HG03342 (cell line): ENCODE data around the gene PEA15.

Experiments
- ATAC-seq: cut with Tn5 transposase; IDR thresholded peaks from one replicate; pipeline ENCODE4 v1.9.1; 2021; ENCODE audit warnings: mild to moderate bottlenecking, moderate library complexity; ENCODE audit not compliant: unreplicated experiment

PEA15 gene

DNA sequence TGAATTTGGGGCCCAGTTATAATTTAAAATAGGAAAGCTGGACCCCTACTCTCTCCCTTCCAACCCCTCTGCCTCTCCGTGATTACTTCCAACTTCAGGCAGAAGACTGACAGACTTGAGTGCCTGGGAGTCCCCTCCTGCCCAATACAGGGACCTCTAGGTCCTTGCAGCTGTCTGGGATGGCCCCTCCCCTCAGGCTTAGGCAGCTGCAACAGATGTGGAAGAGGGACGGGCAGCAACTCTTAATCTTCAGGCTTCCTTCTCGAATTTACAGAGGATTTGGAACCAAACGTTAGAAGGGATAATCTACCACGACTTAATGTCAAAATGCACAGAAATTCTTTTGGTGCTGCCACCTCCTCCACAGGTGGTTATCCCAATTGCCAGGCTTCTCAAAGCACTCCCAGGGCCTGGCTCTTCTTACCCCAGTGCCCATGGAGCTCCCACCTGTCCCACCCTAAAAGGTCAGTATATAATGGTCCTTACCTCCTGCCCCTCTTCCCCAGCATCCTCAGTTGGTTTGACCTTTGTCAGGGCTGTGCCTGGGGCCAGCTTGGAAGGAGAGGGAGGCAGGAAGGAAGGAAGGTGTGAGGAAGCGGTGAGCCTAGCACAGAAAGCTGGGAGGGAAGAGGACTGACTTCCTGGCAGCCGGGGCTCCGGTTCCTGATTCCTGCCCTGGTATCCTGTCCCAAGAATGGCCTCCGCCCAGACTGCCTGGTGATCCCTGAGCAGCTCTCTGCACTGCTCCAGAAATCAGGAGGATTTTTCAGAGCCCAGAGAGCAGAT is 2.8 kb downstream of the PEA15 start:
- no peak for ATAC-seq

DNA sequence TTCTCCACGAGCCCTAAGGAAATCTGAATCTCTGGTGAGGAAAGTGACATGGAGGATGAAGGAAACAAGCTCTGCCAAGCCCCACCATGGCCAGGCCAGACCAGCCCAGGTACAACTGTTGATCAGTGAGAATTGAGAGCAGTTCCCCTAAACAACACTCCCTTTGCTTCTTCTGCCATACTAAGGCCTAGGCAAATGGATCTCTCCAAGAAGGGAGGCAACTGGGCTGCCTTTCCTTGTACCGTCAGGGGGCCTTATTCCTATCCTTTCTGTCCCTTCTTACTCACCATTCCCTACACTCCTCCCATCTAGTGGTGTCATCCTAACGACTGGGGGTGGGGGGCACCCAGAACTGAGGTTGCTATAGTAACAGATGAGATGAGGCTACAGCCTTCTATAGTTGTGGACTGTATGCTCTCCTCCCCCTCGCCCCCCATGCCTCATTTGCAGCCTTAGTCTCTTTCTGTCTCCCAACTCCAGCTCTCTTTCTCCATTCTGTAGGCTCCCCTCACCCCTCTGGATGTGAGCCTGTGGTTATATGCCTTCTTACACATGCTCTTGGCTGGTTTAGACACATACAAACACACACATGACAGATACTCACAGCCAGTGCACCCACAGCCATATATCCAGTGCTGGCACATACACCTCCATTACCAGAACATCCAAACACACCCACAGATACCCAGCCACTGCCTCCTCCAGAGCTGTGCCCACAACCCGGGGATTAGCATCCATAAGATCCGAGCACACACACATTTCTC is 3.6 kb downstream of the PEA15 start:
- ATAC-seq, result no peak

DNA sequence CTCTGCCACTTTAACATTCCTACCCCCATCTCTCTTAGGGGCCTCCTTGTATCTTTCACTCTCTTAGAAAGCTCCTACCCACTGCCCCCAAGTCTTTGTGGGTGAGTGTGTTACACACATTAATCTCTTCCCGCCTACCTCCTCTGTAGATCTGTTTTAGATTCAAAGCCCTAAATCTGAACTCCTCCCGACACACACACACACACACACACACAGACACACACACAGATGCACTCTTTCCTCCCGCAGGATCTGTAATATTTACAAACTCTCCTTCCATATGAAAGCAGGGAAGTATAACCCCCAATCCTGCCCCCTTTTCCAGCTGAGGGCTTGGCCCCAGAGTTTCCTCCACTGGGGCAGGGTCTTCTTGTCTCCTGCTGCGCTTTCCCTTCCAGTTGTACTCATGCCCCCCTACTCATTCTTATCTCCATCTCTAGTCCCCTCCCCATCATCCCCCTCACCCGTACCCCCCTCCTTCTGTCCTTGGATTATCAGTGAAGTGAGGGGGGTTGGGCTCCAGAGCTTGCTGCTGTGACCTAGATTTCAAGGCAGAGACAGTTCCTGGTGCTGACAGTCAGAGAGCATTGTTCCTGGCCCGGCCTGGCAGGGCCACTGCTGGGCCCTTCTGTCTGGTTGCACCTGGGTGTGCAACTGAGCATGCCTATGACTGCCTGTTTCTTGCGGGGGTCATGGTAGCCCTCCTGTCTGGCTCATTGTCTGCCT is 4.3 kb downstream of the PEA15 start:
- ATAC-seq, result no peak

DNA sequence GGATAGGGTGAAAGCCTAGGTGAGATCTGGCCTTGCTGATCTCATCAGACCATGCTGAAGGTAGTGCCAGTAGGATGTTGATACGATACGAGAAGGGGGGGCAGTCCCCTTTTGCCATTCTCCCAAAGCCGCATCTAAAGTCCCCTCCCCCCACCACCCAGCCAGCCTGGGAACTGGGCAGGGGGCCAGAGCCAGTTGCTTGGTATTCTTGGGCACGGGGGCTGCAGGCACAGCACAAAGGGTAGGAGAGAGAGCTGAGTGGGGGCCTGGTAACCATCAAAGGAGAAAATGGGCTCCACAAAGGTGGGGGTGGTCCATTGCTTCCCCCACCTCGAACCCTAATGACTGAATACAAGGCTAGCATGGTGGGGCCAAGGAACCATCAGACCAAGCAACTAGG is 5.4 kb downstream of the PEA15 start:
- no peak for ATAC-seq

DNA sequence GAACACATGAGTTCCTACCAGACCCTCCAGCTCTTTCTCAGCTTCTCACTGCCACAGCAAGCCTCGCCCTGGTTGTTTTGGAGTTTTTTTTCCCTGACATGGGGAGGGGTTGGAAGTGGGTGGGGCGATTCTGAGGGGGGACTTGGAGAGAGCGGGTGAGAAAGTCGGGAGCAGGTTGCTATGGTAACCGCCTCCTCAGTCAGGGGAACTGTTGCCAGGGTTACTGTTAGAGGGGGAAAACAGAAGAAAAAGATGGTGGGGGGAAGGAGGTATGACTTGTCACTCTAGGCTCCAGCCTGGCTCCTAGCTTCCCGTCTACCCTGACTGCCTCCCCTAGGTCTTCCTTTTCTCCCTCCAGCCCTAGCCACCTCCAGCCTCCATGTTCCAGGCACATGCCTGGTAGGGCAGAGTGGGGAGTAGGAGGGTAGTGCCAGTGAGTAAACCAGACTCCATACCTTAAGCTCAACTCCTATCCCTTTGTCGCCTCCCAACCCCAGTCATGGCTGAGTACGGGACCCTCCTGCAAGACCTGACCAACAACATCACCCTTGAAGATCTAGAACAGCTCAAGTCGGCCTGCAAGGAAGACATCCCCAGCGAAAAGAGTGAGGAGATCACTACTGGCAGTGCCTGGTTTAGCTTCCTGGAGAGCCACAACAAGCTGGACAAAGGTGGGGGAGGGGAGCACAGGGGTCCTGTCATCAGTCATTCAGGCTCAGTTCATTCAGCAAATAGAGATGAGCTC is 6.0 kb downstream of the PEA15 start:
- no peak for ATAC-seq

DNA sequence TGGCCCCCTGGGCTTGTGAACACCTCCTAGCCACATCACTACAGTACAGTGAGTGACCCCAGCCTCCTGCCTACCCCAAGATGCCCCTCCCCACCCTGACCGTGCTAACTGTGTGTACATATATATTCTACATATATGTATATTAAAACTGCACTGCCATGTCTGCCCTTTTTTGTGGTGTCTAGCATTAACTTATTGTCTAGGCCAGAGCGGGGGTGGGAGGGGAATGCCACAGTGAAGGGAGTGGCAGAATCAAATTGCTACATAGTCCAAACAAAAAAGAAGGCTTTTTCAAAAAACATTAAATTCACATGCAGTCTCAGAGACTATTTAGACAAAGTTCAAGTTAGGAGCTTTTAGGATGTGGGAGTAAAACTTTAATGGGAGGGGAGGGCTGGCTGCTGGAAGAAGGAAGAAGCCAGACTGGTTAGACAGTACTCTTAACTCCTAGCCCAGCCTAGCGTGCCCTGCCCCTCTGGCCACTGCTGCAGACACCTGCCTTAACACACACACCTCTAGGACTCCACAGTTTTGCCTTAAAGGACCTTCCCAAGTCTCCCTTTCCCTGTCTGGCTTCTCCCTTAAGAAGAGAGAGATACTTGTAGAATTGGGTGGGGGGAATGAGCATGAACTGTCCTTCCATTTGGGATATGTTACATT is 9.4 kb downstream of the PEA15 start:
- no peak for ATAC-seq

DNA sequence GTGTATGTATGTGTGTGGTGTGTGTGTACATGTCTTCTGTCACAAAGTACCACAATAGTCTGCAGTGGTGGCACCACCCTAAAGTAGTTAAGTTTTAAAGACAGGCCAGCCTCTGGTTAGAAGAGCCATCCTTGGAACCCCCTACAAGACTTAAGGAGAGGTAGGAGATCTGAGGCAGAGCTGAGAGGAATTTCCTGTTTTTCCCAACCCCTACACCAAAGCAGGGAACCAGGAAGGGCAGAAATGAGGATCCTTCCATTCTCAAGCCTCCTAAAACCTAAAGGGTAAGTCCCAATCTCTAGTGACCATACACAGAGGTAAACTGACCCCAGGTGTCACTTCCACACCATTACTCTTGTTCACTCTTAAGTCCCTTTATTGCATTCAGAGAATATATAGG is 11.1 kb downstream of the PEA15 start:
- ATAC-seq, result no peak

DNA sequence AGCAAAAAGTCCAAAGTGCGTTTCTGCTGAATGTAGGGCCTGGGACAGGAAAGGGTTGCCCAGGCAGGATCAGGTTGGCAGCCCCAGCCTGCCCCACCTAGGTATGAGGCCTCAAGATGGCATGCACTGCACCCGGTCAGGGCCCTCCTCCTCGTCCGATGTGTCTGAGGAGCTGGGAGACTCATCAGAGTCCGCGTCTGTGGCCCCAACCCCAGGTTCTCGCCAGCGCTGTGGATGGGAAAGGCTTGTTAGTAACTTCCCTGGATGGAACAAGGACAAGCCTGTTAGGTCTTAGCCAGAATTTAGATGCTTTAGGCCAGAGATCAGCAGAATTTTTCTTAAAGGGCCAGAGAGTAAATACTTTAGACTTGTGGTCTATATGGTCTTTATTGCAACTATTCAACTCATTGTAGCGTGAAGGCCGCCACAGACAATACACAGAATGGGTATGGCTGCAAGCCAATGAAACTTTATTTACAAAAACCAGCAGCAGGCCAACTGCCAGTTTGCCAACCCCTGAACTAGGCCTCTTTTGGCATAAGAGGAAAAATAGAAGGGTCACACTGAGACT is 12.4 kb downstream of the PEA15 start:
- ATAC-seq, result no peak

DNA sequence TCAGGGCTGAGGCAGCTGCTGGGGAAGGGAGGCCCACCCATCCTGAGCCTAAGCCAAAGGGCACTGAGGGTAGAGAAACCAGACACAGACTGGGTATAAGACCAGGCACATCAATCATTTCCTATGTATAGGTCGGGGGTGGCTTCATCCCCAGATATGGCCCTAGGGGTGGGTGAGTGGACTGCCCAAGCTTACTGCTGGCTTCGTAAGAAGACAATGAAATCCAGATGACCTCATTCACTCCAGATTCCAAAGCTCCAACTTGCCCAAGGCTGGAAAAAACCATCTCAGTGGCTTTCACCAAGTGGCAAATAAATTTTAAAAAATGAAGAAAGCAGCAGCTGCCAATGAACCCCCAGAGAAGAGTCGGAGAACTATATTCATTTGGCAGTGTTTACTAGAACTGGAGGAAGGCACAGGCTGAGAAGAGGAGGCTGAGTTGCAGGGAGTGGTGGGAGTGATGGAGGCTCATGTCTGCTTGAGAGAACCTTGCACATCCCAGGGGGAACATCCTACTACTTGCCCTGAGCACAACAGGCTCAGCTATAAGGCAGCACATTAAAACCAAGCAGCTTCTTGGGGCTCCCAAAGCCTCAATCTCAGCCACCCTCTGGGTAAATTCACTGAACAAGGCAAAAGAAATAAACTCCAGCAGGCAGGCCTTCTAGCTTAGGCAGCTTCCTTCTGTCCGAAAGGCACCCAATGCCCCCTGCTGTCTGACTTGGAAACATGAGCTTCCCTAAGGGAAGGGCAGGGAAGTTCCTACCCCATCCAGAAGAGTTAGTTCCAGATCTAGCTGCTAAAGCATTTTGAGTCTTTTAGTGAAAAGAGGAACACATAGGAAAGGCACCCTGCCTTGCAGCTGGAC is 14.1 kb downstream of the PEA15 start:
- no peak for ATAC-seq

DNA sequence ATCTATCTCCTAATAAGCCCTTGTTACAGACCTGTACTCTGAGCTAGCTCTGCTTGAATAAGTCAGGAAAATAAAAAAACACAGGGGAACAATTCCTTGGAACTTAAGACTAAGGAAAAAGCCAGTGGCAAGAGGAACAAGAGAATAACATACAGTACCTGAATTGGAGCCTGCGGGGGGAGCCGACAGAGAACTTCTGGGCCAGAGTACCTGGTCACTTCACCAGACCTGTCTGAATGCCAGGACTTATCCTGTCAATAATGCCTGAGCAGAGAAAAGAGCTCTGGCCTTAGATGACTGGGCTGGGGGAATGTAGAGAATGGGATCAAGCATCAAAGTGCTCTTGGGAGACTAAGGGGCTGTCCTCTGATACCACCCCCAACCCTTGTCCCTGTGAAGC is 15.1 kb downstream of the PEA15 start:
- no peak for ATAC-seq

DNA sequence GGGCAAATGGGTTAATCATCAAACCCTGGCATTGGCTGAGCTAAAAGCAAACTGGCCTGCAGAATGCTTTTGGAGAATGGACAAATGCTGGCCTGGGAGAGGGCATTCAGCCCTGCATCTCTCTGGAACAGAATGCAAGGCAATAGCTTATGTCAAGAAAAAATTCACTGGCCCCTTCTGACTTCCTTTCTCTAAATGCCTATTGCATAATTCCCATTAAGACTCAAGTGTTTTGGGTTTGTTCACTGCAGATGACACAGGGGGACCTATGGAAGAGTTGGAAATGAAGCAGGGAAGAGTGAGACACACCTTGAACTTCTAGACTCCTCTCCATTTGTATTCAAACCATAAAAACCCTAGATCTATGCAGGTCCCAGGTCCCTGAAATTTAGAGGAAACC is 15.9 kb downstream of the PEA15 start:
- no peak for ATAC-seq

DNA sequence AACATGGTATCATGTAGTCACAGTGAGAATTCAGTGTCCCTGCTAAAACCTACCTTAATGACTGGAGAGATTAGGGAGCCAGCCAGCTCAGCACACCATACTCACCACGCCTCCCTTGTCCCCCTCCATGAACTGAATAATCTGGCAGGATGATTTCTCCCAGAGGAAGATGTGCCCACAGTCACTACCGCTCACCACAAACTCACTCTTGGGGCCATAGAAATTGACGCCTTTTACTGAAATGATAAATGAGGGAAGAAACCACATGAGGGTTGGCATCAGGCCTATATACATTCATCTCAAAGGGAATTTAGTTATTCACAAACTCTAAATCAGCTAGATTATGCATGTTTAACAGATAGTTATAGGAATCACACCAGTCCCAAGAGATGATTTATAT is 17.4 kb downstream of the PEA15 start:
- ATAC-seq, result no peak

DNA sequence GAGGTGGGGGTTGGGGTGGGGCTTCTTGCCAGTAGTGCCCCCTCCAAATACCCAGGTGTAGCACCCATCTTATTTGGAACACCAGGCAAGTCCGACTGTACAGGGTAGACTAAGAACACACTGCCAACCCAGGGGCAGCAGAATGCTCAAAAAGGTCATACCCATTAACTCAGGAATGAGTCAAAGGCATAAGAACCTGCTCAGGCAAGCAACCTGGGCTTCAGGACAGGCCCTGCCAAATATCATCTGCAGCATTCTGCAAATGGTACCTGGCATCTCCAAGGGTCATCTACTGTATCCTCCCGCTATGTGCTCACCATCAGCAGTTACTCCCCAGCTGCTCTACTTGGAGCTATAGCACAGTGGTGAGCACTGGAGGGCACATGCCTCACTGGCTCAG is 19.4 kb downstream of the PEA15 start:
- no peak for ATAC-seq

DNA sequence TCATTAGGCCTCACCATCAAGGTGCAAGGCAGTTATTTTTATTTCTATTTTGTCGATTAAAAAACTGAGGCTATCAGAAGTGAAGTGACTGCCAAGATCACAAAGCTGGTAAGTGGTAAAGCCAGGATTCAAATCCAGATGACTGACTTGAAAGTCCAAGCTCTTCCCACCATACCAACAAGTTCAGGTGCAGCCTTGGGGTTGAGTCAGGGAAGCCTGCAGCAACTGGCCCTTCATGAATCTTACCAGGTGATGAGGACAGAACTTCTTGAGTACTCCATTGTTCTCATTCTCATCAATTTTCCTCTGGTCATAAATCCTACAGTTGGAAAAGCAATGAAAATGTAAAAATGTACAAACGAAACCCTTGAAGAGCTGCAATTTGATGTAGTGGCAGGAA is 20.2 kb downstream of the PEA15 start:
- ATAC-seq, result no peak

DNA sequence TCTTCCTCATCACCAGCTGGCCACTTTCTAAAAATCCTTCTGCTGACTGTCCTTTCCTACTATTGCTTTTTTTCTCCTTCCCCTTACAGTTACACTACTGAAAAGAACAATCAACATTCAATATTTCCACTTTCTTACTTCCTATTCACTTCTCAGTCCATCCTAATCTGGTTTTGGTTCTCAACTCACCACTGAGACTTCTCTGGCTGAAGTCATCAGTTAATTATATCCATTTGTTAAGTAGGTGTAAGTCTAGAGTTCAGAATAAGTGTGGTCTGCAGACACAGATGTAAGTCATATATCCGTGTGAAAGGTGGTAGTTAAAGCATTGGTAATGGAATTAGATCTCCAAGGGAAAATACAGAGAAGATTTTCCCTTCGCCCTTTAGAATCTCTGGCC is 21.4 kb downstream of the PEA15 start:
- ATAC-seq, result no peak

DNA sequence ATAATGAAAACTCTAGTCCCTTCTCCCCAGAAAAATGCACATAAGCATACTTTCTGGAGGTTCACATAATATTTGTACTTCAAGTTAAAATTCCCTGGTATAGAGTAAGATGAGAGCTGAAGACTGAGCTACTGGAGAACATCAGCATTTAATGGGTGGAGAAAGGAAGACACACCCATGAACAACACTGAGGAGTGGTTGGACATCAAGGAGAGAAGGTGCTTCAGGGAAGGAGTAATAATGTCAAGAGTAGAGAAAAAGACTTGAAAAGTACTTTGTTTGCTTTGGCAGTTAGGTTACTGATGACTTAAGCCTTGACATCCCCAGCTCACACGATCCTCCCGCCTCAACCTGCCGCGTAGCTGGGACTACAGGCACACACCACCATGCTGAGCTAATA is 21.9 kb downstream of the PEA15 start:
- ATAC-seq, result no peak

DNA sequence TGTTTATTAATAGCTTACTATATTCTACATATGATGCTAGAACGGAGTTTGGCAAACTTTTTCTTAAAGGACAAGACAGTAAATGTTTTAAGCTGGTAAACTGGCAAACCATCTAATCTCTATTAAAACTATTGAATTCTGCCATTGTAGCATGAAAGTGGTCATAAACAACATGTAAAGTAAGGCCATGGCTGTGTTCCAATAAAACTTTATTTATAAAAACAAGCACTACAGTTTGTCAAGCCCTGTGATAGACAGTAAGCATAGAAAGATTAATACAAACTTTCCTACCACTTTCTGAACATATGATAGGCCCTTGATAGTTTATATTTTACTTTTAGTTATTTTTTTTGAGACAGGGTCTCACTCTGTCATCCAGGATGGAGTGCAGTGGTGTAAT is 22.4 kb downstream of the PEA15 start:
- no peak for ATAC-seq

DNA sequence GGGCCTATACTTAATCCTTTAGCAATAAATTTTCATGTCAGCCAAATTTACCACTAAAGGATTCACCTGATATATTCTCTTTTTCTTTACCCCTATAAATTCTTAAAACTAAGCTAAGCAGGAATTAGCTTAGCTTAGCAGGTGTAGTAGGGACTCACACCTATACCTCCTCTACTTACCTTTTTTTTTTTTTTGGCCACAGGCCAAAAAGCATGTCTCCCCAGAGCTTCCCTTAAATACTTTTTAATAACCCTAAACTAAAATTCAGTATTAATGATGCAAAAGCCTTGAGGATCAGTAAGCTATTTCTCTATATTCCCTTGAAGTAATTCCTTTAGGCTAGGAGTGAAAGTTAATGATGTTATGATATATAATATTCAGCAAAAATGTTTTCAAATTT is 23.2 kb downstream of the PEA15 start:
- no peak for ATAC-seq

DNA sequence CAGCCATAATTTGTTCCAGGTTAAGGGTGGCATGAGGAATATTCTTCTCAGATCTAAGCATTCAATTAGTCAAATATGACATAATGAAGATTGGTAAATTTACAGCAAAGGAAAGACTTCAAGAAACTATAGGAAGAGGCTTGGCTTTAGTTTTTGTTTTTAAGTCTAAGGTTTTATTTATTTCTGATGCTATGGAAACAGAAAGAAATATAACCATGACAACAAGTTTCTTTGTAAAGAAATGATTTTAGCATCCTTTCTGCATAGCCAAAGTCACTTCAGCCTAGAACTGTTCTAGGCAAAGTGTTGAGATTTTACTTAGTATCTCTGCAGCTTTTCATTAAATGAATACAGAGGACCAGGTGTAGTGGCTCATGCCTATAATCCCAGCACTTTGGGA is 27.7 kb downstream of the PEA15 start:
- ATAC-seq, result no peak
